Neuronal stem cell (in vitro differentiated cells): Measurements from ENCODE around the gene FOLR2.
A peak's percentile ranks its signal among the peaks of the same experiment; 100 is the strongest.

ENCODE experiments used
- DNase-seq: peaks from one replicate; pipeline ENCODE4 v3.0.0-alpha.2; 2013; ENCODE audit warnings: low spot score
- H2AFZ ChIP-seq: one replicate; pipeline ENCODE4 v1.6.1; 2013; ENCODE audit warnings: mild to moderate bottlenecking, low read length, inconsistent platforms
- H2AK5ac ChIP-seq: 2 replicates; pipeline ENCODE4 v1.6.1; 2013; ENCODE audit warnings: low read depth, mild to moderate bottlenecking, inconsistent platforms, low read length, moderate library complexity, mixed read lengths
- H2BK120ac ChIP-seq: 2 replicates; pipeline ENCODE4 v1.6.1; 2013; ENCODE audit warnings: low read depth, mild to moderate bottlenecking, inconsistent platforms, low read length, moderate library complexity, mixed read lengths
- H2BK12ac ChIP-seq: one replicate; pipeline ENCODE4 v1.6.1; 2013; ENCODE audit warnings: low read length, inconsistent platforms
- H2BK15ac ChIP-seq: 2 replicates; pipeline ENCODE4 v1.6.1; 2013; ENCODE audit warnings: mild to moderate bottlenecking, low read length, inconsistent platforms, mixed read lengths
- H2BK5ac ChIP-seq: one replicate; pipeline ENCODE4 v1.6.1; 2013; ENCODE audit warnings: inconsistent platforms, mild to moderate bottlenecking, low read length, moderate library complexity
- H3K14ac ChIP-seq: one replicate; pipeline ENCODE4 v1.6.1; 2013; ENCODE audit warnings: low read length, inconsistent platforms
- H3K18ac ChIP-seq: 2 replicates; pipeline ENCODE4 v1.6.1; 2013; ENCODE audit warnings: low read length, inconsistent platforms
- H3K23ac ChIP-seq: 2 replicates; pipeline ENCODE4 v1.6.1; 2013; ENCODE audit warnings: low read depth, mild to moderate bottlenecking, mixed read lengths, low read length, inconsistent platforms; ENCODE audit not compliant: poor library complexity
- H3K27ac ChIP-seq: replicated peaks from 3 replicates; pipeline ENCODE4 v1.5.1; 2013; ENCODE audit warnings: low read length, inconsistent platforms
- H3K27me3 ChIP-seq, 3 experiments: 2 replicates each; pipeline ENCODE4 v1.6.1; 2013; ENCODE audit warnings: low read length in 3 of 3, mild to moderate bottlenecking in 2 of 3, inconsistent platforms in 1 of 3, low read depth in 1 of 3, mixed read lengths in 1 of 3, moderate library complexity in 1 of 3; ENCODE audit not compliant: control insufficient read depth in 3 of 3, insufficient read depth in 3 of 3
- H3K36me3 ChIP-seq, 2 donors: replicated peaks in 1 of 2; 2 replicates each; pipeline ENCODE4 v1.6.1; 2013; ENCODE audit warnings: low read length in 2 of 2; ENCODE audit not compliant: control insufficient read depth in 2 of 2, insufficient read depth in 2 of 2
- H3K4ac ChIP-seq: 2 replicates; pipeline ENCODE4 v1.6.1; 2013; ENCODE audit warnings: inconsistent platforms, mild to moderate bottlenecking, low read length, moderate library complexity
- H3K4me1 ChIP-seq, 2 donors: 1 replicate in 1 of 2; 2 replicates in 1 of 2; pipeline ENCODE4 v1.6.1; 2013; ENCODE audit warnings: low read length in 2 of 2, low read depth in 1 of 2; ENCODE audit not compliant: control insufficient read depth in 2 of 2, insufficient read depth in 1 of 2
- H3K4me2 ChIP-seq: one replicate; pipeline ENCODE4 v1.6.1; 2013; ENCODE audit warnings: mild to moderate bottlenecking, low read length, inconsistent platforms; ENCODE audit not compliant: insufficient read depth, poor library complexity, severe bottlenecking
- H3K4me3 ChIP-seq, 2 donors: 2 replicates each; pipeline ENCODE4 v1.5.1; 2013; ENCODE audit warnings: low read length in 2 of 2, mild to moderate bottlenecking in 2 of 2, inconsistent platforms in 1 of 2, moderate library complexity in 1 of 2
- H3K79me1 ChIP-seq: one replicate; pipeline ENCODE4 v1.6.1; 2013; ENCODE audit warnings: low read depth, mild to moderate bottlenecking, inconsistent platforms, low read length, moderate library complexity
- H3K9ac ChIP-seq: one replicate; pipeline ENCODE4 v1.6.1; 2013; ENCODE audit warnings: mild to moderate bottlenecking, low read depth, low read length, inconsistent platforms; ENCODE audit not compliant: poor library complexity
- H3K9me3 ChIP-seq, 2 donors: replicated peaks in 1 of 2; 2 replicates each; pipeline versions ENCODE3 to v1.6.1; 2013; ENCODE audit warnings: low read length in 2 of 2, mild to moderate bottlenecking in 2 of 2, inconsistent platforms in 1 of 2, low read depth in 1 of 2, mixed read lengths in 1 of 2, moderate library complexity in 1 of 2; ENCODE audit not compliant: control insufficient read depth in 2 of 2, insufficient read depth in 1 of 2
- H4K8ac ChIP-seq: one replicate; pipeline ENCODE4 v1.6.1; 2013; ENCODE audit warnings: low read depth, mild to moderate bottlenecking, inconsistent platforms, low read length, moderate library complexity
- H4K91ac ChIP-seq: one replicate; pipeline ENCODE4 v1.6.1; 2013; ENCODE audit warnings: low read length, low read depth, mild to moderate bottlenecking, inconsistent platforms; ENCODE audit not compliant: poor library complexity
- WGBS, 2 donors: extraction: QIAGEN DNeasy Blood & Tissue Kit; methylation state at CpG; one replicate each; pipeline ENCODE4 v1.1.7; 2013; ENCODE audit warnings: missing lambda C conversion rate in 2 of 2, mixed read lengths in 1 of 2; ENCODE audit not compliant: insufficient read length in 2 of 2, insufficient replicate concordance in 1 of 2; ENCODE audit errors: extremely low coverage in 2 of 2; 5-methylcytosine and 5-hydroxymethylcytosine counted together

Gene FOLR2

DNA sequence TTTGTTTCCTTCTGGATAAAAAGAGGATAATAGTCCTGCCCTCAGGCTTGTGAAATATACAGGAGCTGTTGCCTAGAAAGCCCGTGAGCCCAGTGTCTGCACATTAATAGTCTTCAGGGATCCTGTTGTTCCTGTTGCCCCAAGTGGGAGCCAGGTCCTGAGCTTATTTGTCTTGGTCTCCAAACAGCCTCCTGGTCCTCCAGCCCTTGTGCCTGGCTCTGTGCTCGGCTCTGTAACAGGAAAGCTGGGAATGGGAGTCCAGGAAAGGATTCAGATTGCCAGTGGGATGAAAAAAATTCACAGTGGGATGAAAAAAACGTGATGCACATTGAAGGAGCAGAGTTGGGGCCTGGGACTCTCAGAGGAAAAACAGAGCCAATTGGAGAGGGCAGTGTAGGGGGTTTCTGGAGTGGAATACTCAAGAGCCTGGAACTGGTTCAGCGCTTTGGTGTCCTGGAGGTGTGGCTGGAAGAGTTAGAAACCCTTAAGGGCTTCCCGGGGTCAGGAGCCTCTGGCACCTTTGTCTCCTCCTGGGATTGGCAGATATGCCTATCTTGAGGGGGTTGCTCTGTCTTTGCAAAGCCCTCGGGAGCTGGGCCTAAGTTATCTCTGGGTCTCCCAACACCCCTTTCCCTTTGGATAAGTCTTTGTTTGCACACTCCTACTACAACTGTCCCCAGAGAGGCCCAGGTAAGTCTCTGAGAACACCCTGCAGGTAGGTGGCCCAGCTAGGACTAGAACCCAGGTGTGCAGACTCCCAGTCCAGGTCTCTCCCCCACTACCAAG is 5.7 kb downstream of the FOLR2 start:
- Histone ChIP-seq H3K27me3 (peaks cover 0 to 14% (median 0%) of the 10 kb centered on the region in 3 experiments), H3K23ac (no peak overlapping the region), H3K9me3 (no peaks in the 10 kb centered on the region), H3K4me2 (peak overlapping the region; percentile 70), H2BK12ac (no peak overlapping the region), H4K8ac (no peak overlapping the region), H3K27ac (peak overlapping the region; percentile 49), H2BK120ac (no peak overlapping the region), H3K36me3 (peaks cover 2 to 11% of the 10 kb centered on the region in 2 donors), H2BK5ac (no peak overlapping the region), H2AK5ac (no peak overlapping the region), H3K18ac (no peak overlapping the region), H3K4me1 (peaks cover 5 to 16% of the 10 kb centered on the region in 2 donors), H4K91ac (no peak overlapping the region), H3K9ac (no peak overlapping the region), H3K14ac (no peak overlapping the region), H3K4ac (no peak overlapping the region), H2AFZ (peak overlapping the region; percentile 91), H3K4me3 (peak overlapping the region; percentile 56 to 58), H3K79me1 (peaks cover 10% of the 10 kb centered on the region), H2BK15ac (peak overlapping the region; percentile 18)
- DNase-seq: no peak
- no CpG with 5 or more reads among the region's 6 CpGs for WGBS, 2 donors

- H2BK5ac ChIP-seq: peak overlapping the region; percentile 33
- H2AK5ac ChIP-seq: no peak overlapping the region
- no peaks in the 10 kb centered on the region for H3K9me3 ChIP-seq
- H3K4ac ChIP-seq: no peak overlapping the region
- peak overlapping the region; percentile 72 for H2BK15ac ChIP-seq
- H3K9ac ChIP-seq: peak overlapping the region; percentile 90
- H3K4me1 ChIP-seq: peaks cover 5 to 16% of the 10 kb centered on the region in 2 donors
- no peak overlapping the region for H2BK120ac ChIP-seq
- H3K23ac ChIP-seq: no peak overlapping the region
- peak overlapping the region; percentile 84 for H3K4me2 ChIP-seq
- H3K18ac ChIP-seq: peak overlapping the region; percentile 94
- no peak overlapping the region for H2BK12ac ChIP-seq
- peaks cover 12% of the 10 kb centered on the region for H3K79me1 ChIP-seq
- H3K27me3 ChIP-seq: peaks cover 0 to 8% (median 0%) of the 10 kb centered on the region in 3 experiments
- peak; percentile 92 for DNase-seq
- H3K4me3 ChIP-seq: peak overlapping the region; percentile 58 to 83
- H3K14ac ChIP-seq: no peak overlapping the region
- no peak overlapping the region for H4K8ac ChIP-seq
- H3K27ac ChIP-seq: peak overlapping the region; percentile 92
- H4K91ac ChIP-seq: no peak overlapping the region
- WGBS, 2 donors: no CpG with 5 or more reads among the region's 47 CpGs
- H2AFZ ChIP-seq: peak overlapping the region; percentile 91
- H3K36me3 ChIP-seq: peaks cover 2 to 19% of the 10 kb centered on the region in 2 donors
Observed at GRCh38 chr11:72222907-72223614, 6.5 kb downstream of the FOLR2 start.

DNA sequence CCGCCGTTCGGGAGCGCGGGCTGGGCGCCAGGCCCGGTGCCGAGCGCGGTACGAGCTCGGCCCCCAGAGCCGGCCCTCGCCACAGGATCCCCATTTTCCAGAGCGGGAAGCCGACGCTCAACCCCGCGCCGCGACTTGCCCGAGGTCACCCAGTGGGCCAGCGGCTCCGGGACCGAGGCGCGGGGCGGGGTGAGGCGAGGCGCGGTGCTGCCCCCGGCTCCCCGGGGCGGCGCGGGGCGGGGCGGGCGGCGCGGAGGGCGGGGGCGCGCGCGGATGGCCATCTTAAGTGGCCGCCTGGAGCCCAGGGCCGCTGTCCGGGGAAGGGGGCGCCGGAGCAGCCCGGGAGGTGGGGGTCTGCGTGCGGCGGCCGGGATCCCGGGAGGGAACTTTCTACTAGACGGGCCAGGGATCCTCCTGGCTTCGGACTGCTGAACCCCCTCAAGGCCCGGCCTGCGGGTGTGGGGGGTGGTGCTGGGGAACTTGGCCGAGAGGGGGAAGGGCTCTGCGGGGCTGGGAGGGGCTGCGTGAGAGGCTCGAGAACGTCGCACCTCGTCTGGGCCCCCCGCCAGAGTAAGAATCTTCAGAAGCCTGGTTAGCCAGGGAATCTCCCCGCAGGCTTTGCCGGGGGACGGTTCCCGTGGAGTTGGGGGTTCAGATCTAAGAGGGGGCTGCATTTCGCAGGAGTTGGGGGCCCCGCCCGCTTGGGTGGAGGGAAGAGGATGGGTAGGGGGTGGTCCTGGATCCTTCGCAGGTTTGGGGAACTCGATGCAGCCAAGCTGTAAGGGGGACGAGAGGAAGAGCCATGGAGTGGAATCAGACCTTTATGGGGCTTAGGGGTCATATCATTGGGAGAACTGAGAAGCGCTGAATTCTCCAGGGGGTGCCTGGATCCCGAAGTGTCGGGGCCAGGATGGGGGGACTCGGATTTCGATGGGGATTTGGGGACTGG is 7.3 kb downstream of the FOLR2 start:
- peak overlapping the region; percentile 91 for H2AFZ ChIP-seq
- peak overlapping the region; percentile 94 for H3K23ac ChIP-seq
- no peak overlapping the region for H2BK12ac ChIP-seq
- H4K91ac ChIP-seq: no peak overlapping the region
- H3K9ac ChIP-seq: peak overlapping the region; percentile 91
- no peaks in the 10 kb centered on the region for H3K9me3 ChIP-seq
- no peak overlapping the region for H4K8ac ChIP-seq
- no peaks in the 10 kb centered on the region for H3K27me3 ChIP-seq
- peak overlapping the region; percentile 92 for H3K27ac ChIP-seq
- H2AK5ac ChIP-seq: no peak overlapping the region
- DNase-seq: no peak
- H3K18ac ChIP-seq: peak overlapping the region; percentile 94
- peaks cover 10 to 27% of the 10 kb centered on the region in 2 donors for H3K36me3 ChIP-seq
- WGBS, 2 donors: no CpG with 5 or more reads among the region's 84 CpGs
- H3K4me2 ChIP-seq: peak overlapping the region; percentile 84
- peak overlapping the region; percentile 58 to 92 for H3K4me3 ChIP-seq
- H3K4me1 ChIP-seq: peaks cover 5 to 16% of the 10 kb centered on the region in 2 donors
- peaks cover 15% of the 10 kb centered on the region for H3K79me1 ChIP-seq
- peak overlapping the region; percentile 33 for H2BK5ac ChIP-seq
- H3K14ac ChIP-seq: peak overlapping the region; percentile 1
- peak overlapping the region; percentile 29 for H2BK120ac ChIP-seq
- H3K4ac ChIP-seq: no peak overlapping the region
- peak overlapping the region; percentile 72 for H2BK15ac ChIP-seq
